Gastroesophageal sphincter (tissue), 4 donors: ENCODE data around the gene TAS2R1. TPM values are rescaled to one million over a fixed set of nuclear protein-coding genes. Genes with fewer than 3 reads are reported as not detected.

Source experiments
- ATAC-seq: fragments of 150-250 bp; one replicate; pipeline ENCODE4 v1.9.1; 2016; ENCODE audit warnings: mild to moderate bottlenecking, moderate library complexity
- H3K27ac ChIP-seq, 4 donors: fragments of 200-600 bp; sonication (generic) in 3 of 4; 1 replicate in 3 of 4; 2 replicates in 1 of 4; pipeline ENCODE4 v1.5.1; 2016 to 2019
- H3K27me3 ChIP-seq: fragments of 200-600 bp; sonication (generic); one replicate; pipeline ENCODE4 v1.5.1; 2019
- H3K36me3 ChIP-seq, 2 donors: fragments of 200-600 bp; sonication (generic); one replicate each; pipeline ENCODE4 v1.5.1; 2019; ENCODE audit warnings: control low read depth in 1 of 2
- H3K4me1 ChIP-seq, 3 donors: fragments of 200-600 bp; sonication (generic); 1 replicate in 2 of 3; 2 replicates in 1 of 3; pipeline ENCODE4 v1.5.1; 2016 to 2019; ENCODE audit warnings: control low read depth in 2 of 3
- H3K4me3 ChIP-seq, 2 donors: fragments of 200-600 bp; sonication (generic); one replicate each; pipeline ENCODE4 v1.5.1; 2019; ENCODE audit warnings: mild to moderate bottlenecking in 1 of 2, moderate library complexity in 1 of 2
- H3K9me3 ChIP-seq, 3 donors: fragments of 200-600 bp; sonication (generic); one replicate each; pipeline ENCODE4 v1.5.1; 2017 to 2019; ENCODE audit warnings: control low read depth in 2 of 3
- CTCF ChIP-seq, 4 experiments: fragments of 200-600 bp in 2 of 4; fragments of 450-650 bp in 2 of 4; sonication (generic) in 1 of 4; IDR thresholded peaks; one replicate each; pipeline ENCODE4 v1.5.1; 2017 to 2019; ENCODE audit warnings: antibody characterized with exemption in 4 of 4, mild to moderate bottlenecking in 2 of 4, moderate library complexity in 2 of 4
- EP300 ChIP-seq: sonication (generic); formaldehyde crosslinking; IDR thresholded peaks from one replicate; pipeline ENCODE4 v1.6.1; 2017; ENCODE audit warnings: antibody characterized with exemption, mild to moderate bottlenecking
- POLR2A ChIP-seq, 2 donors: fragments of 450-650 bp; IDR thresholded peaks; one replicate each; pipeline ENCODE4 v1.6.1; 2017; ENCODE audit warnings: antibody characterized with exemption in 2 of 2, mild to moderate bottlenecking in 2 of 2, moderate library complexity in 1 of 2
- POLR2AphosphoS5 ChIP-seq: sonication (generic); formaldehyde crosslinking; IDR thresholded peaks from one replicate; pipeline ENCODE4 v1.6.1; 2017; ENCODE audit warnings: antibody characterized with exemption
- WGBS, 2 donors: methylation state at CpG; one replicate each; pipeline ENCODE4 v1.1.5; 2018; ENCODE audit warnings: low coverage in 1 of 2; 5-methylcytosine and 5-hydroxymethylcytosine counted together
- total RNA-seq, 4 donors: library from RNA; depleted of rRNA; stranded (reverse); fragments of >200 nt; gene quantifications; one replicate each; pipeline ENCODE4 v1.1.0, GENCODE V29; 2016

TAS2R1 gene
- not detected for total RNA-seq

GRCh38 chr5:9630251-9630650 is at the start of gene TAS2R1:
Gene TAS2R1, minus strand, starts transcription at chr5:9630351. Its CDS starts 319 bp downstream, at chr5:9630032.
- no peak within 1 kb of the TSS for H3K4me3 ChIP-seq

GRCh38 chr5:9670371-9670770 is 40.2 kb upstream of the TAS2R1 start:
- no peak for ATAC-seq

More at GRCh38 chr5:9630251-9630650, at the start of gene TAS2R1:
- TF ChIP-seq POLR2A (IDR thresholded peaks at IDR 0.05) (no peak), POLR2AphosphoS5 (no peak), CTCF (IDR thresholded peaks at IDR 0.05) (no peak), EP300 (no peak)
- Histone ChIP-seq H3K4me1 (no peaks in the 10 kb centered on the region), H3K27me3 (no peaks in the 10 kb centered on the region), H3K9me3 (peaks cover 0 to 10% (median 0%) of the 10 kb centered on the region in 3 donors), H3K36me3 (no peaks in the 10 kb centered on the region), H3K27ac (no peak within 1 kb of the TSS)
- 100% methylated on average over 1 of the region's 1 CpG for WGBS, 2 donors
- no peak for ATAC-seq

GRCh38 chr5:9667906-9668305 is 37.8 kb upstream of the TAS2R1 start:
- H3K27me3 ChIP-seq = no peaks in the 10 kb centered on the region
- no peaks in the 10 kb centered on the region for H3K36me3 ChIP-seq
- 52 to 70% methylated on average over 2 of the region's 2 CpGs for WGBS, 2 donors
- H3K4me3 ChIP-seq = no peak overlapping the region
- H3K4me1 ChIP-seq = no peaks in the 10 kb centered on the region
- H3K27ac ChIP-seq = no peak overlapping the region
- ATAC-seq = no peak
- no peak for TF ChIP-seq CTCF (IDR thresholded peaks at IDR 0.05)
- no peak for TF ChIP-seq POLR2AphosphoS5
- no peak for TF ChIP-seq POLR2A (IDR thresholded peaks at IDR 0.05)
- TF ChIP-seq EP300 = no peak
- peaks cover 0 to 7% (median 0%) of the 10 kb centered on the region in 3 donors for H3K9me3 ChIP-seq

More at GRCh38 chr5:9670371-9670770, 40.2 kb upstream of the TAS2R1 start:
- TF ChIP-seq POLR2A (IDR thresholded peaks at IDR 0.05) = no peak
- no peak for TF ChIP-seq CTCF (IDR thresholded peaks at IDR 0.05)
- peaks cover 0 to 7% (median 0%) of the 10 kb centered on the region in 3 donors for H3K9me3 ChIP-seq
- H3K27ac ChIP-seq = no peak overlapping the region
- H3K36me3 ChIP-seq = no peaks in the 10 kb centered on the region
- no peaks in the 10 kb centered on the region for H3K4me1 ChIP-seq
- no peaks in the 10 kb centered on the region for H3K27me3 ChIP-seq
- WGBS, 2 donors = 0% methylated on average over 1 of the region's 1 CpG; no CpG with 5 or more reads in 1 of the 2 donors
- H3K4me3 ChIP-seq = no peak overlapping the region

GRCh38 chr5:9663891-9664290 is 33.7 kb upstream of the TAS2R1 start:
- Histone ChIP-seq H3K27ac (no peak overlapping the region), H3K9me3 (peaks cover 0 to 1% (median 0%) of the 10 kb centered on the region in 3 donors), H3K4me1 (no peaks in the 10 kb centered on the region), H3K36me3 (no peaks in the 10 kb centered on the region), H3K27me3 (no peaks in the 10 kb centered on the region), H3K4me3 (no peak overlapping the region)
- no peak for TF ChIP-seq EP300
- no peak for TF ChIP-seq POLR2A (IDR thresholded peaks at IDR 0.05)
- no peak for TF ChIP-seq CTCF (IDR thresholded peaks at IDR 0.05)
- TF ChIP-seq POLR2AphosphoS5 = no peak
- WGBS, 2 donors = 81% methylated on average over 6 of the region's 6 CpGs
- ATAC-seq = no peak

- 32 to 44% methylated on average over 5 to 6 of the region's 6 CpGs for WGBS, 2 donors
- ATAC-seq = no peak
Observed at GRCh38 chr5:9661316-9662015, 31.3 kb upstream of the TAS2R1 start.

More at GRCh38 chr5:9661316-9662015, 31.3 kb upstream of the TAS2R1 start:
- Histone ChIP-seq H3K4me3 (no peak overlapping the region), H3K4me1 (no peaks in the 10 kb centered on the region), H3K27me3 (no peaks in the 10 kb centered on the region), H3K27ac (no peak overlapping the region), H3K36me3 (no peaks in the 10 kb centered on the region), H3K9me3 (no peaks in the 10 kb centered on the region)
- TF ChIP-seq POLR2A (IDR thresholded peaks at IDR 0.05) = no peak
- no peak for TF ChIP-seq POLR2AphosphoS5
- no peak for TF ChIP-seq EP300
- TF ChIP-seq CTCF (IDR thresholded peaks at IDR 0.05) = no peak
